Measurements from ENCODE around the gene DNM3.

DNM3 gene

DNA sequence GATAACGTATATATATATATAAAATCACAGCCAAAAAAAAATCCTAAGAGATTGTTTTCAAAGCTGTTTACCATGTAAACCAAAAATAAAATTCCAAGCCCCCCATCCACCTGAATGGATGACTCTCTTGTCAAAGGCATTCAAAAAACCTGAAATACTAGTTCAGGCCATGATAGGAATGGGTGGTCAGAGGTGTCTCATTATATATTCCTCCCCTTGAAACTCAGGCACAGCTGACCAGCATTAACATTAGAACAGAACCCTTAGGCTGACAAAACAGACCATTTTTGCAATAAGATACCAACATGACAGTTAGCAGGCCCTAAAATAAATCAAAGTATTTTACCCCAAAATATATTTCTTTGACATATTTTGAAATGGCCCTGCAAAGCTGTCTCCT lies 122.5 kb downstream of the DNM3 start:
- in situ Hi-C loops (cut with HindIII; ENCODE audit: low sequenced_read_pairs) = loop anchor here (25.0 kb wide), 1 partner anchor 326 kb away; no protein-coding TSS in a partner anchor

DNA sequence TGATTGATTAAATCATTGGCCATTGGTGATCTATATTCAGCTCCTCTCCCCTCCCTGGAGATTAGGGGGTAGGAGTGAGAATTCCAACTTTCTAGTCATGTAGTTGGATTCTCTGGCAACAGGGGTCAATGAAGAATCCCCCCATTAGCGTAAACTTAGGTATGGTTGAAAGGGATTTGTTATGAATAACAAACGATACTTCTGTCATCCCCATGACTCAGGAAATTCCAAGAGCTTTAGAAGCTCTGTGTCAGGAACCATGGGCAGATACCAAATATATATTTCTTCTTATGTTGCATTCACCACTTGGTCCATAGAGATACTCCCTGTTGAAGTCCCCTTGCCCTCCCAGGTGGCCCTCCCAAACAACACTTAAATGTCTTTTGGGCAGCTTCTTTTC lies 124.5 kb downstream of the DNM3 start:
- in situ Hi-C loops (cut with HindIII; ENCODE audit: low sequenced_read_pairs) = loop anchor here (25.0 kb wide), 1 partner anchor 328 kb away; no protein-coding TSS in a partner anchor

DNA sequence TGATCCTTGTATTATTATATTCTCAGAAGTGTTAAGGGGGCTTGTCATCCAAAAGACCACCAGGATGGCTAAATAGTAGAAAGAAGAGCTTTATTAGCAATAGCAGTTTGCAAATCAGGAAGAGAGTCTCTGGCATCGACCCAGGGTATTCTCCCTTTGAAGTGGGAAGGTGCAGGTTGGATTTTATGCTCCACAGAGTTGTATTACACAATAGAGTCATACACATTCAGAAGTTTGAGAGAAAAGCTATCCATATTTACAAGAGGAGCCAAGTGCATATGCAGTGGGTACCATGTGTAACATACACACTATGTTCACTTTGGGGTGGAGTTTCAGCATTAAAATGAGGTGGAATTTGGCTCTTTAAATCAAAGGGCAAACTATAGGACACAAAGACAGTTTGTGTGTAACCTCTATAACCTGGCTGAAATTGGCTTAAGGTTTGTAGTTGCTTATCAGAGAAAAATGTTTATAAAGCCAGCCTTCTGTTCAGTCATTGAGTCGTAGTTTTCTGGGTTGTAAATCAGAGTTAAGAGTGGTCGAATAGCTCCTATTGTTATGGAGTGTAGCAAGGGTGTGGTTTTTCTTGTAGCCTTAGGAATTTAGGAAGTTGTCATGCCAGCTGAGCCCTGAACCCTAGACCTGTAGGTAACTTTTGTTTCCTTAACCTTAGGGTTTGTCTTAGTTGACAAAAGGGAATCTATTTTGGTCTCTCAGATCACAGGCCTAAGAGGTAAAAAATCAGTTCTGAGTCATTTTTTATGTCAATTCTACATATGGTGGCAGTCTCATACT lies 125.3 kb downstream of the DNM3 start:
- in situ Hi-C loops (cut with HindIII; ENCODE audit: low sequenced_read_pairs) = loop anchor here (25.0 kb wide), 1 partner anchor 329 kb away; no protein-coding TSS in a partner anchor

DNA sequence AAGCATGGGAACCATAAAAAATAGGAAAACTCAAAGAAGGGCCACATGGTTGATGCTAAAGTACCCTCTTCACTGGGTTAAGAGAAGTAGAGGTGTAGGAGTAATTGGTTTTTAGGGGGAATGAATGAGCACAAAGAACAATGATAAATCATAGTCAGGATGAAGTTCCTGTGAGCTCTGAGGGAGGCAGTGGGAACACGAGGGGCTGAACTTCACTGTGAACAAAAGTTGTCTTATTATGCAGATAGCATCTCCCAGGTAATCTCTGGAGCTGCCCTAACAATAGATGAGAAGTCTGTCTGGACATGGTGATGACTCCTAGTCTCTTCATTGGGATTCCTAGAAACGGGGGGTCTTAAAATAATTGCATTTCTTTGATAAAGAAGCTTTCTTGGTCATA lies 127.9 kb downstream of the DNM3 start:
- in situ Hi-C loops (cut with HindIII; ENCODE audit: low sequenced_read_pairs) = loop anchor here (25.0 kb wide), 1 partner anchor 332 kb away; no protein-coding TSS in a partner anchor

DNA sequence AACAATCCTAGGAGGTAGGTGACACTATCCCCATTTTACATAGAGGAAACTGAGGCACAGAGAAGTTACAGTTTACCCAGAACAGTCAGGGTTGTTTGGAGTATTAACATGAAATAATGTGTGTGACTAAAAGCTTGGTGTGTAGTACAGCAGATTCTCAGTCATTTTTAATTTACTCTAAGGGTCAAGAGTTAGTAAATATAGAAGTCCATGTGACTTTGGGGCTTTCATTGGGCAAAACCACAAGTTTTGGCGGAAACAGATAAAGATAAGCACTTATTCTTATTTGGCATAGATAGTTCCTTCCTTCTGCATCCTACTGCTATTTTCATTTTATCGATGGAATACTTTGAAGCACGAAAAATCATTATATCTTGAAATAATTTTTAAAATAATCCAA lies 128.5 kb downstream of the DNM3 start:
- in situ Hi-C loops (cut with HindIII; ENCODE audit: low sequenced_read_pairs) = loop anchor here (25.0 kb wide), 1 partner anchor 333 kb away; no protein-coding TSS in a partner anchor

DNA sequence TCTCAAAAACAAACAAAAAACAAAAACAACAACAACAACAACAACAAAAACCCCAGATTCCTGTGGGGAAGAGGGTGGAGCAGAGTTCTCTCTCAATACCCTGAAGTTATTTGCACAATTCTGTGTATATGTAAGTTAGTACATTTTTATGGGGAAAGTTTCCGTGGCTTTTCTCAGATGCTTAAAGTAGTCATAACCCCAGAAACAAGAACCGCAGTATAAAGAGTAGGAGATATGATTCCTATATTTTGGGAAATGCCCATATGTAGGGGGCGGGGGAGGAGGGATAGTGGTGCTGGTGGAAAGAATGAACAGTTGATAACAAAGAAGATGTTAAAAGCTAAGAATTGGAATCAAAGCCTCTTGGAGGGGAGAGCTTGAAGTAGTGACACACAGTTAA lies 131.5 kb downstream of the DNM3 start:
- in situ Hi-C loops (cut with HindIII; ENCODE audit: low sequenced_read_pairs) = loop anchor here (25.0 kb wide), 1 partner anchor 336 kb away; no protein-coding TSS in a partner anchor

DNA sequence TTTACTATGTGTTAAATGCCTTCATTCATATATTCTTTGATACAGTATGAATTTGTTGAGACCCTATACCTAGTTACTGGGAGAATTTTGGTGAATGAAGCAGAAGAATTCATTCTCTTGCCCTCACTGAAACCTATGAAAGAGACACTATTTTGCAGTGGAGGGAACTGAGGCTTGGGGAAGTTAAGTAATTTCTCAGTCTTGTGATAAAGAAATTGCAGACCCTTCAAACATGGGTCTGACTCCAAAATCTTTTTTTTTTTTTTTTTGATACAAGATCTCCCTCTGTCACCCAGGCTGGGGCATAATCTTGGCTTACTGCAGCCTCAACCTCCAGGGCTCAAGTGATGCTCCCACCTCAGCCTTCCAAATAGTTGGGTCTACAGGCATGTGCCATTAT lies 132.1 kb downstream of the DNM3 start:
- in situ Hi-C loops (cut with HindIII; ENCODE audit: low sequenced_read_pairs) = loop anchor here (25.0 kb wide), 1 partner anchor 336 kb away; no protein-coding TSS in a partner anchor

DNA sequence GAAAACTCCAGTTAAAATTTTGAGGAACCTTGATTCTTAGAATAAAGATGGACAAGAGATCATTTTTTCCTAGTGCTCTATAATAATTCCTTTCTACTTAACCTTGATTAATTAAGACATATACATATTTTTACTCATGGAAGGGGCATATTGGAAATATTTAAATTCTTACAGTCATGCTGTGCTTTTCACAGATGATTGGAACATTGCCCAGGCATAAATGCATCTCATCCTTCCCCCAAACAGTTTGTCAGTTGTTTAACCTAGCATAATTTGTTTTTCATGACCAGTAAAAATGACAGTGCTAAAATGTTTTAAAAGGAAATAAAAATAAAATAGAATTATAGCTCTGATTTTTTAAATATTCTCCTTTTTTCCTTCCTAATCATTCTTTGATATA lies 140.0 kb downstream of the DNM3 start:
- in situ Hi-C loops (cut with HindIII; ENCODE audit: low sequenced_read_pairs) = loop anchor here (5.0 kb wide), 1 partner anchor 179 kb away; no protein-coding TSS in a partner anchor

DNA sequence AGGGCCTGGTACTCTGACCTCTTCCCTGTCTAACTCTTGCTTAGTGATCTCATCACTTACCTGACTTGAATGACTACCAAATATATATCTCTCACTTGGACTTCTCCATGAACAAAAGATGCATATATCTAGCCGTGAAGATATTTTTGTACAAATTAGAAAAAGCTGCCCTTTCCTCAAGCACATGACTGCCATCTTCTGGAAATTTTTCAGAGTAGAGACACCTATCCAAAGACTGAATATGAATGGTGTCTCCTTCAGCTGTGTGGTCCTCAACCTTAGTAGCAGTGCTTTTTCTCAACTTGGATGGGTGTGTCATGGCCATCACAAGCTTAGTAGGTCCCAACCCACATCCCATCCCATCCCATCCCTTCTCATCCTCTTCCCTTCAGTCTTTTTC lies 142.3 kb downstream of the DNM3 start:
- in situ Hi-C loops (cut with HindIII; ENCODE audit: low sequenced_read_pairs) = loop anchor here (5.0 kb wide), 1 partner anchor 181 kb away; no protein-coding TSS in a partner anchor

DNA sequence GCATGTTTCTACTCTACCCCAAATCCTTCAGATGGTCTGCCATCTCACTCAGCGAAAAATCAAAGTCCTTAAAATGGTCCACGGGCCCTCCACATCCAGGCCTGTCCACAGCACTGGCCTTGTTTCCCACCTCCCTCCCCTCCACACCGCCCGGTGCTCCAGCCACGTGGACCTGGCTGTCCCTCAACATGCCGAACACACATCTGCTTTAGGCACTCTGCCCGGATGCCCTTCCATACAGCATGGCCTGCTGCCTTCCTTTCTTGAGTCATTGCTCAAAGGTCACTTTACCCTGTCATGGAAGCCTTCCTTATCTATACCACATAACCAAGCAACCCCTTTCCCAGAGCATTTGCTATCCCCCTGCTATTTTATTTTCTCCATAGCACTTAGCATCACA lies 143.0 kb downstream of the DNM3 start:
- in situ Hi-C loops (cut with HindIII; ENCODE audit: low sequenced_read_pairs) = loop anchor here (5.0 kb wide), 1 partner anchor 182 kb away; no protein-coding TSS in a partner anchor

DNA sequence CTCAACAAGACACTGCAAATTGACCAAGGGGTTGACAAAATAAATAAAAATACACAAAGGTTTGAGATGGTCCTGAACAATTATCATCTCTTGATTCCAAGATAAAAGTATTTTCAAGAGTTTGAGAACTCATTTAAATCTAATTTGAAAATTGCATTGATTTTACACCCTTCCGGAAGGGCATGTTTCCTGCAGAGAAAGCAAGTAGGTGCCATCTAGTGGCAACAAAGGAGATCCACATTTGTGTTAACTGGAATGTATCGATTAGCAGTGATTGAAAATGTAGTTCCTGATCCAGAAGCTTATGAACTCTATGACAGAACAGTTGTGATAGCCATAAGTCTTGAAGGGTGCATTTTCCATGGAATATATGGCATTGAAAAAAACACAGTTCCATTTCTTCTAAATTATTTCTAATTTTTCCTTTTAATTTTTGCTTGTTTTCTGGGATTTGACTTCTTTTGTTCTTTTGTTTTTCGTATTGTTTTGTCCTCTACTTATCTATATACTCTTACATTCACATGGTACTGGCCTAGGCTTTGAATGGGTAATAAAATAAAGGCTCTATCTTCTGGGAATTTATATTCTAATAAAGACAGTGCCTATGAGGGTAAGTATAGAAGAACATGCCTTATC lies 143.7 kb downstream of the DNM3 start:
- in situ Hi-C loops (cut with HindIII; ENCODE audit: low sequenced_read_pairs) = loop anchor here (5.0 kb wide), 1 partner anchor 183 kb away; no protein-coding TSS in a partner anchor

DNA sequence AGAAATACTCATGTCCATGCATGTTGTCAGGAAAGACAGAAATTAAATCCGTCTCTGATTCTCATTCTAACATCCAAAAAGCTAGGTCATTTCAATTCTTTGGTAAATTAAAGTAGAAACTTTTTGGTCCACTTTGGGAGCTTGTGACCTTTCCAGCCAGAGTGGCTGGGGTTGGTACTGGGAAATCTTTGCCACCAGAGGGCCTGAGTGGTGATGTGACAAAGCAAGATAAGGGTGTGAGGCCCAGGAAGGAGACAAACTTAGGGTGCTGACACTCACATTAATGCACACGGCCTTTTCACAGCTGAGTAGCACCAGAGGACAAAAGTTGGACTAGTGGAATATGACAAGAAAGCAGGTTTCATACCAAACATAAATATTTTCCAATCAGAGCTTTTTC lies 144.3 kb downstream of the DNM3 start:
- in situ Hi-C loops (cut with HindIII; ENCODE audit: low sequenced_read_pairs) = no loop called here

DNA sequence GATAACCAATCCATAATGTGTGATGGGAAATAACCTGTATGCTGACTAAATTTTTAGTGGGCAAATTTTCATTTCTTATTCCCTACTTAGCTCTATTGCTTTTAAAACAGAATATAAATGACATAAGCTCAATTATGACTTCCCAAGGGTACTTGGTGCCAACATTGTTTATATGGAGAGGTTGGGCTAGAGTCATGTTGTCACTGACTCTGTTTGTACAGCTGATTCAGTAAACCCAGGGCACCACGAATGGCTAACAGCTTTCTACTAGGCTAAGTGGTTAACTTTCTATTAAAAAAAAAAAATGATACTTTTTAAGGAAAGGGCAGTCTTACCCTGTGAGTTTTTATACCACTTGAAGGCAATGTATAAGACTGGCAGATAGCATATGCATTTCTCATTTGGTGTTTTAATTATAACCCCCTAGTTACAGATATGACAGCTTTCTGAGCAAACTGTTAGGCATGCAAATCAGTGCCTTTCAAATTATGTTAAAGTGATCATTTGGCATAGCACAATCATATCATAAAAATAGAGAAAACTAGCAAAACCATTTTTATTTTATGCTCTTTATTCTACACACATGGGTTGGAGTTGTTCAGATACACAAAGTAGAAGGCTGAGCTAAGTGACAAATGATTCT lies 147.1 kb downstream of the DNM3 start:
- in situ Hi-C loops (cut with HindIII; ENCODE audit: low sequenced_read_pairs) = no loop called here

DNA sequence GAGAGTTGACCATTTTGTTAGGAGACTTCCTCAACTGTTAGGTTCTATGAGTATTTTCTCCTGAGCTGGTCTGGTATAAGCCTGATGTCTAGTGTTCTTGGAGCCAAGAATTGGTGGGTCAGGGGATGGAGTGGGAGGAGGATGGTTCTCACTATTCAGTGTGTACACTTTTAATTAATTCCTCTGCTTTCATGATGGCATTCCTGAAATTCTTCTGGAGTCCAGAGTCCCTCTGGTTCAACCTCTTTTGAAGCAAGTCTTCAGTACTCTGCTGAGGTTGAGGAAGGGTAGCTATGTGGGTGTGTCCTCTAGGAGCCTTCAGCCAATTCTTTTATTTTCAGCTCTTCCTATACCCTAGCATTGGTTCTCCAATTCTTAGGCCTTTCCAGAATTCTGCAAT lies 149.1 kb downstream of the DNM3 start:
- in situ Hi-C loops (cut with HindIII; ENCODE audit: low sequenced_read_pairs) = no loop called here

DNA sequence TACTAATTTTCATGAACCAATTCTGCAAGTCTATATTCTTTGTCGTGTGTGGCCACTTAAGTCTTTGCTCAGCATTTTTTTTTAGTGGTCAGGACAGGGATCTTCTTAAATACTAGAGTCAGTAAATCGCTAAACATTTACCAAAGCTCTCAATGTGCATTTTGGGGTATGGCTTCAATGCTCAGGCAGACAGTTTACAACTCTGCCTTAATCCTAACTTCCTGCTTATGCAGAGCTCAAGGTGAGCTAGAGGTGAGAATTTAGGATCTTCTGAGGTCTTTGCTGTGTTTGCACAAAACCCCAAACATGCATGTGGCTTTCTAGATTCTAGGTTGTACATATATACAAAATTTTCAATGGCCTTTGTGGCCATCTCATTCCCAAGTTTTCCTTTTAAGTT lies 153.0 kb downstream of the DNM3 start:
- in situ Hi-C loops (cut with HindIII; ENCODE audit: low sequenced_read_pairs) = no loop called here

DNA sequence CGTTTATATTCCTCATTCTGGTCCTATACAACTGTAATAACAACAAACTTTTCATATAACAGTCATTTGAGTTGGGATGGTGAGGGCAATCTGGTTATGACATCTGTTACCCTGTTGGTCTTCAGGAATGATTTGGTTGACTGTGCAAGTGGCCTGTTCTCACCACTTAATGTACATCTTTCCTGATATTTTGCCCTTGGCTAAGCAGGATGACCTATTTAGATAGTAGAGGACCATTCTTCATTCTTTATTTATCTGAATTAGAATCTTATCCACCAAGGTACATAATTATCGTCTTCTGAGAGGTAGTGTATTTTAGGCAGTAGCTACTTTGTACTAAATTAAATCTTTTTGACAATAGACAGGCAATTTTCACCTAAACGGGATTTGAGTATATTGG lies 154.3 kb downstream of the DNM3 start:
- in situ Hi-C loops (cut with HindIII; ENCODE audit: low sequenced_read_pairs) = no loop called here

DNA sequence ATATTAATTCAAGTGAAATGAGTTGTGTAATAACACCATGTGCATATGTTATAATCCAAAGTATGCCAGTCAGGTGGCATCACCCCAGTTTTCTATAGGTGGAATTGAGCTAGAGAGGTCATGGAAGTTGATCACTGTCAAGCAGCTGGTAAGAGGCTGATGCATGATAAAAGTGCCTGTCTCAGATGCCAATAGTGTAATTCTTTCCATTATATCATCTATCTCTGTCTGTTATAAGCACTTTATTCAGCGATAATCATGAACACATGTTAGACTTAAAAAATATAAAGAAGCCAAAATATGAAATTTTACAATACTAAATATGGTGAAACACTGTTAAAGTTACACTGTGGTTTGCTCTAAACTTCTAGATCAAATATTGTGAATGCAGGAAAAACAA lies 156.6 kb downstream of the DNM3 start:
- in situ Hi-C loops (cut with HindIII; ENCODE audit: low sequenced_read_pairs) = no loop called here

DNA sequence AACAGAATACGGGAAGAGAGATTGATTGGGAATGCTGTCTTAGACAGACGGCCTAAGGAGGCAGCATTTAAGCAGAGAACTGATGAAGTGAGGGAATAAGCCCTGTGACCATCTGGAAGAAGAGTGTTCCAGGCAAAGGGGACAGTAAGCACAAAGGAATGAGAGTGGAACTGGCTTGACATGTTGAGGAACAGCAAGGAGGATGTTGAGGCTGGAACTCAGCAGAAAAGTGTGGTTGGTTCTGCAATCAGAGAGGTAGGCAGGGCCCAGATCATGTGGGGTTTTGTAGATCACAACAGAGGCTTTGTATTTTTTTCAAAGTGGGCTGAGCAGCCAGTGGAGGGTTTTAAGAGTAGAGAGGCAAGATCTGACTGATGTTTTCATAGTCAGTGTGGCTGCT lies 157.4 kb downstream of the DNM3 start:
- in situ Hi-C loops (cut with HindIII; ENCODE audit: low sequenced_read_pairs) = no loop called here

DNA sequence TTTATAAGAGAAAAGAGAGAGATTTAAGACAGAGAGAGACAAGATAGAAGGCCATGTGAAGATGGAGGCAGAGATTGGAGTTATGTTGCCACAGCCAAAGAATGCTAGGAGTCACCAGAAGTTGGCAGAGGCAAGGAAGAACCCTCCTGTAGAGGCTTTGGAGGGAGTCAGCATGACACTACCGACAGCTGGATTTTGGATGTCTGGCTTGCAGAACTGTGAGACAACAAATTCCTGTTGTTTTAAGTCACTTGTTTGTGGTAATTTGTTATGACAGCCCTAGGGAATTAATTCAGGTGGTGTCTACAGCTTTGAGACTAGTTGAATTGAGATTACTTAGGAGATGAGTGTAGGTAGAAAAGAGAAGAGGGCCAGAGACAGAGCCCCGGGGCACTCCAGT lies 158.5 kb downstream of the DNM3 start:
- in situ Hi-C loops (cut with HindIII; ENCODE audit: low sequenced_read_pairs) = loop anchor here (10.0 kb wide), 2 partner anchors 405 to 665 kb away; no protein-coding TSS in a partner anchor

DNA sequence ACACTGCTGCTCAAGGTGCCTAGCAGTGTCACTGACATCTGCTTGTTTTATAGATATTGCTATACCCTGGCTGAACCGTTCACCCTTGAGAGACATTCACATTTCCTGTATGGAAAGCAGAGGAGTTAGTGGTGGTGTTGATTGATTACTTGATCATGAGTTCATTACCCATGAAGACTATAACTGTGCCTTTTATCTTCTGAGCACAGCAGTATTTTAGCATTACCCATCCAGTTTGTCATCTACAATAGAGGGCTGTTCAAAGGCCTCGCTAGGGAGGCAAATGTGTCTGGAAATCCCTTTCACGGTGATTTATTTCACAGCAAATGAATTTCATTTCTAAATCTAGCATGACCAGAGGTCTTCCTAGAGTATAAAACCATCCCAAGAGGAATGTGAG lies 160.0 kb downstream of the DNM3 start:
- in situ Hi-C loops (cut with HindIII; ENCODE audit: low sequenced_read_pairs) = loop anchor here (10.0 kb wide), 2 partner anchors 404 to 664 kb away; no protein-coding TSS in a partner anchor

DNA sequence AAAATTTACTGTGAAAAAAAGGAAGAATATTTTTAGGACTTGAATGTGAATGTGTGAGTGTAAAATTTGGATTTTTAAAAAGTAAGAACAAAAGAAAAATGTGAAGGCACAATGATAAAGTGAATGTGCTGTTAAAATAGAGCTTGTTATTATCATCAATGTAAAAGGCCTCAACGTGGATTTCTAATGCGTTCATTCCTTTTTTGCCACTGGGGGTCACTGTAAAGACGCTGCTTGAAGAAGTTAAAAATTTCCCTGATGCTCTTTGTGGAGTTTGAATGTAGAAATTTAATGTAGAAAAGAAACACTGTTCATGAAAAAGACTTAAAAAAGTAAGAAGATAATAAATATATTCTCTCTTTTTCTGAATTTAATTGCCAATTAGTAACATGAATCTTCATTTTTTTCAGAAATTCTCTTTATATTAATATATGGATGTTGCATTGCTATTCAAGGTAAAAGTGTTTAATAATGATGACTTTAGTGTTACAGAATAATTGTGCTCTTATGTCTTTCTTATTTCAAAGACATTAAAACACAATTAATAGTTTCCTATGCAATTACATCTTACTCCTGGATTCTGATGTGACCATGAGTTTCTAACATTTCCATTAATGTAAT lies 161.5 kb downstream of the DNM3 start:
- in situ Hi-C loops (cut with HindIII; ENCODE audit: low sequenced_read_pairs) = loop anchor here (10.0 kb wide), 2 partner anchors 402 to 662 kb away; no protein-coding TSS in a partner anchor
